SK-N-SH treated with all-trans-retinoic acid at 6 μM for 48 hours (cell line): ENCODE results near the gene B4GALT2.

ENCODE experiments used
- ATAC-seq: fragments of 200-7000 bp; cut with Tn5 transposase; 3 replicates; pipeline ENCODE4 v1.9.1; 2020; ENCODE audit warnings: mild to moderate bottlenecking, moderate library complexity
- BACH2 ChIP-seq: fragments of 250-450 bp; sonication (Bioruptor Pico); IDR thresholded peaks from 2 replicates; pipeline ENCODE4 v1.9.0; 2021; ENCODE audit warnings: mild to moderate bottlenecking, borderline replicate concordance
- ESRRG ChIP-seq: fragments of 250-450 bp; sonication (Bioruptor Pico); IDR thresholded peaks from 2 replicates; pipeline ENCODE4 v1.6.1; 2021; ENCODE audit warnings: mild to moderate bottlenecking
- GLIS3 ChIP-seq: fragments of 250-450 bp; sonication (Bioruptor Pico); IDR thresholded peaks from 2 replicates; pipeline ENCODE4 v1.5.0; 2020; ENCODE audit warnings: mild to moderate bottlenecking, moderate library complexity
- OSR1 ChIP-seq: fragments of 250-450 bp; sonication (Bioruptor Pico); IDR thresholded peaks from 2 replicates; pipeline ENCODE4 v1.8.0; 2022; ENCODE audit warnings: moderate library complexity, mild to moderate bottlenecking, inconsistent platforms
- PPARA ChIP-seq: fragments of 250-450 bp; sonication (Bioruptor Pico); IDR thresholded peaks from 2 replicates; pipeline ENCODE4 v1.5.0; 2020; ENCODE audit warnings: mild to moderate bottlenecking, borderline replicate concordance
- RARB ChIP-seq: fragments of 250-450 bp; sonication (Bioruptor Pico); IDR thresholded peaks from 2 replicates; pipeline ENCODE4 v1.8.0; 2021; ENCODE audit warnings: mild to moderate bottlenecking, moderate library complexity
- SNAI2 ChIP-seq: fragments of 250-450 bp; sonication (Bioruptor Pico); IDR thresholded peaks from 2 replicates; pipeline ENCODE4 v1.5.0; 2020; ENCODE audit warnings: mild to moderate bottlenecking, moderate library complexity
- TCF4 ChIP-seq: fragments of 250-450 bp; sonication (Bioruptor Pico); IDR thresholded peaks from 2 replicates; pipeline ENCODE4 v1.8.0; 2021; ENCODE audit warnings: mild to moderate bottlenecking, moderate library complexity, borderline replicate concordance
- TOX ChIP-seq: fragments of 250-450 bp; sonication (Bioruptor Pico); IDR thresholded peaks from 2 replicates; pipeline ENCODE4 v1.8.0; 2021; ENCODE audit warnings: mild to moderate bottlenecking, moderate library complexity, borderline replicate concordance
- ZC3H10 ChIP-seq: fragments of 250-450 bp; sonication (Bioruptor Pico); IDR thresholded peaks from 2 replicates; pipeline ENCODE4 v1.5.1; 2021; ENCODE audit warnings: mild to moderate bottlenecking, moderate library complexity
- ZFP3 ChIP-seq: fragments of 250-450 bp; sonication (Bioruptor Pico); IDR thresholded peaks from 2 replicates; pipeline ENCODE4 v1.5.0; 2020; ENCODE audit warnings: mild to moderate bottlenecking, moderate library complexity
- ZFP30 ChIP-seq: fragments of 450-650 bp; formaldehyde crosslinking; IDR thresholded peaks from 2 replicates; pipeline ENCODE4 v1.5.0; 2022; ENCODE audit warnings: mild to moderate bottlenecking, moderate library complexity
- ZNF565 ChIP-seq: fragments of 450-650 bp; formaldehyde crosslinking; conservative IDR thresholded peaks from 2 replicates; pipeline ENCODE4 v1.5.0; 2020; ENCODE audit warnings: low read depth, mild to moderate bottlenecking, moderate library complexity
- ZNF8 ChIP-seq: fragments of 450-650 bp; formaldehyde crosslinking; IDR thresholded peaks from 2 replicates; pipeline ENCODE4 v1.5.0; 2020; ENCODE audit warnings: mild to moderate bottlenecking, moderate library complexity
- TF ChIP-seq, protein P1 (sequence below): fragments of 250-450 bp; sonication (Bioruptor Pico); IDR thresholded peaks from 2 replicates; pipeline ENCODE4 v1.8.0; 2021; ENCODE audit warnings: low read depth, mild to moderate bottlenecking, moderate library complexity, borderline replicate concordance
- TF ChIP-seq, protein P2 (sequence below): fragments of 250-450 bp; sonication (Bioruptor Pico); IDR thresholded peaks from 2 replicates; pipeline ENCODE4 v1.8.0; 2020; ENCODE audit warnings: mild to moderate bottlenecking, moderate library complexity, borderline replicate concordance
- TF ChIP-seq, protein P3 (sequence below): fragments of 250-450 bp; sonication (Bioruptor Pico); IDR thresholded peaks from 2 replicates; pipeline ENCODE4 v1.5.1; 2020; ENCODE audit warnings: low read depth, mild to moderate bottlenecking, moderate library complexity
- TF ChIP-seq, protein P4 (sequence below): fragments of 250-450 bp; sonication (Bioruptor Pico); IDR thresholded peaks from 2 replicates; pipeline ENCODE4 v1.5.0; 2020; ENCODE audit warnings: mild to moderate bottlenecking, moderate library complexity
- TF ChIP-seq, protein P5 (sequence below): fragments of 250-450 bp; sonication (Bioruptor Pico); IDR thresholded peaks from 2 replicates; pipeline ENCODE4 v1.5.1; 2021; ENCODE audit warnings: mild to moderate bottlenecking, moderate library complexity

The B4GALT2 gene

DNA sequence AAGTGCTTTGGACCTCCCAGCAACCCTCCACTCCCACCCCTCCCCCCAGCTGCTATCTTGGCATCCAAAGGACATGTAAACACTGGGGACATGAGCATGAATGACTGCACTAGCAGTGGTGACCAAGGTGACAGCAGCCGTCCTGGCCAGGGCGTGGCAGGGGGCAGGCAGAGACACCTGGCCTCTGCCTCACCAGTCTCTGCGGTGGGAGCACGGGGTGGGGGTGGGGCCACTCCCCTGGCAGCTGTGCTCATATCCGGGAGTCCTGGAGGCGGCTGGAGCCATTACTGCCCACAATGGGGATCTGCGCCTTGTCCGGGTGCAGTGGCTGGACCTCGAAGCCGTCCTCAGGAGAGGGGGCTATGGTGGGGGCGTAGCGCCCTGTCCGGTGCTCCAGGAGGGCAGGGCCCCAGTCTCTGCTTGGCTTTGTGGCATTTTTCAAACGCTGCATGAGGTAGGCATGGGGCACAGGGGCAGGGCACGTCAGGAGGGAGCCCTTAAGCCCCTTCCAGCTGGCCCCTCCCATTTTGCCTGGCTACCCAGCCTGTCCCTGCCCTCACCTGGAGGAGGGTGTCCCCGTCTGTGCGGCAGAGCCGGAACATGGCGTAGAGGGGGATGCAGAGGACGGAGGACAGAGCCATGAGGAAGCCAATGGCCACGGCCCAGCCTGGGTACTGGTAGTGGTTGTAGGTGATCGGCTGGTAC lies 18.4 kb downstream of the B4GALT2 start:
- ATAC-seq = no peak
- TF ChIP-seq, protein P1, sequence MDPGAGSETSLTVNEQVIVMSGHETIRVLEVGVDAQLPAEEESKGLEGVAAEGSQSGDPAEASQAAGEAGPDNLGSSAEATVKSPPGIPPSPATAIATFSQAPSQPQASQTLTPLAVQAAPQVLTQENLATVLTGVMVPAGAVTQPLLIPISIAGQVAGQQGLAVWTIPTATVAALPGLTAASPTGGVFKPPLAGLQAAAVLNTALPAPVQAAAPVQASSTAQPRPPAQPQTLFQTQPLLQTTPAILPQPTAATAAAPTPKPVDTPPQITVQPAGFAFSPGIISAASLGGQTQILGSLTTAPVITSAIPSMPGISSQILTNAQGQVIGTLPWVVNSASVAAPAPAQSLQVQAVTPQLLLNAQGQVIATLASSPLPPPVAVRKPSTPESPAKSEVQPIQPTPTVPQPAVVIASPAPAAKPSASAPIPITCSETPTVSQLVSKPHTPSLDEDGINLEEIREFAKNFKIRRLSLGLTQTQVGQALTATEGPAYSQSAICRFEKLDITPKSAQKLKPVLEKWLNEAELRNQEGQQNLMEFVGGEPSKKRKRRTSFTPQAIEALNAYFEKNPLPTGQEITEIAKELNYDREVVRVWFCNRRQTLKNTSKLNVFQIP (CRISPR knock-in tag) = no peak
- TF ChIP-seq ZFP30 (CRISPR knock-in tag) = no peak
- no peak for TF ChIP-seq PPARA
- TF ChIP-seq RARB (CRISPR knock-in tag) = no peak
- TF ChIP-seq TCF4 (CRISPR knock-in tag) = no peak
- no peak for TF ChIP-seq GLIS3
- TF ChIP-seq ZNF8 = no peak
- TF ChIP-seq ZFP3 (CRISPR knock-in tag) = no peak
- TF ChIP-seq ZNF565 (CRISPR knock-in tag) = no peak
- TF ChIP-seq TOX (CRISPR knock-in tag) = no peak
- TF ChIP-seq ESRRG (CRISPR knock-in tag) = no peak
- TF ChIP-seq, protein P2, sequence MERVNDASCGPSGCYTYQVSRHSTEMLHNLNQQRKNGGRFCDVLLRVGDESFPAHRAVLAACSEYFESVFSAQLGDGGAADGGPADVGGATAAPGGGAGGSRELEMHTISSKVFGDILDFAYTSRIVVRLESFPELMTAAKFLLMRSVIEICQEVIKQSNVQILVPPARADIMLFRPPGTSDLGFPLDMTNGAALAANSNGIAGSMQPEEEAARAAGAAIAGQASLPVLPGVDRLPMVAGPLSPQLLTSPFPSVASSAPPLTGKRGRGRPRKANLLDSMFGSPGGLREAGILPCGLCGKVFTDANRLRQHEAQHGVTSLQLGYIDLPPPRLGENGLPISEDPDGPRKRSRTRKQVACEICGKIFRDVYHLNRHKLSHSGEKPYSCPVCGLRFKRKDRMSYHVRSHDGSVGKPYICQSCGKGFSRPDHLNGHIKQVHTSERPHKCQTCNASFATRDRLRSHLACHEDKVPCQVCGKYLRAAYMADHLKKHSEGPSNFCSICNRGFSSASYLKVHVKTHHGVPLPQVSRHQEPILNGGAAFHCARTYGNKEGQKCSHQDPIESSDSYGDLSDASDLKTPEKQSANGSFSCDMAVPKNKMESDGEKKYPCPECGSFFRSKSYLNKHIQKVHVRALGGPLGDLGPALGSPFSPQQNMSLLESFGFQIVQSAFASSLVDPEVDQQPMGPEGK (CRISPR knock-in tag) = no peak
- TF ChIP-seq ZC3H10 (CRISPR knock-in tag) = no peak
- TF ChIP-seq, protein P3, sequence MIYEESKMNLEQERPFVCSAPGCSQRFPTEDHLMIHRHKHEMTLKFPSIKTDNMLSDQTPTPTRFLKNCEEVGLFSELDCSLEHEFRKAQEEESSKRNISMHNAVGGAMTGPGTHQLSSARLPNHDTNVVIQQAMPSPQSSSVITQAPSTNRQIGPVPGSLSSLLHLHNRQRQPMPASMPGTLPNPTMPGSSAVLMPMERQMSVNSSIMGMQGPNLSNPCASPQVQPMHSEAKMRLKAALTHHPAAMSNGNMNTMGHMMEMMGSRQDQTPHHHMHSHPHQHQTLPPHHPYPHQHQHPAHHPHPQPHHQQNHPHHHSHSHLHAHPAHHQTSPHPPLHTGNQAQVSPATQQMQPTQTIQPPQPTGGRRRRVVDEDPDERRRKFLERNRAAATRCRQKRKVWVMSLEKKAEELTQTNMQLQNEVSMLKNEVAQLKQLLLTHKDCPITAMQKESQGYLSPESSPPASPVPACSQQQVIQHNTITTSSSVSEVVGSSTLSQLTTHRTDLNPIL = no peak
- TF ChIP-seq, protein P4, sequence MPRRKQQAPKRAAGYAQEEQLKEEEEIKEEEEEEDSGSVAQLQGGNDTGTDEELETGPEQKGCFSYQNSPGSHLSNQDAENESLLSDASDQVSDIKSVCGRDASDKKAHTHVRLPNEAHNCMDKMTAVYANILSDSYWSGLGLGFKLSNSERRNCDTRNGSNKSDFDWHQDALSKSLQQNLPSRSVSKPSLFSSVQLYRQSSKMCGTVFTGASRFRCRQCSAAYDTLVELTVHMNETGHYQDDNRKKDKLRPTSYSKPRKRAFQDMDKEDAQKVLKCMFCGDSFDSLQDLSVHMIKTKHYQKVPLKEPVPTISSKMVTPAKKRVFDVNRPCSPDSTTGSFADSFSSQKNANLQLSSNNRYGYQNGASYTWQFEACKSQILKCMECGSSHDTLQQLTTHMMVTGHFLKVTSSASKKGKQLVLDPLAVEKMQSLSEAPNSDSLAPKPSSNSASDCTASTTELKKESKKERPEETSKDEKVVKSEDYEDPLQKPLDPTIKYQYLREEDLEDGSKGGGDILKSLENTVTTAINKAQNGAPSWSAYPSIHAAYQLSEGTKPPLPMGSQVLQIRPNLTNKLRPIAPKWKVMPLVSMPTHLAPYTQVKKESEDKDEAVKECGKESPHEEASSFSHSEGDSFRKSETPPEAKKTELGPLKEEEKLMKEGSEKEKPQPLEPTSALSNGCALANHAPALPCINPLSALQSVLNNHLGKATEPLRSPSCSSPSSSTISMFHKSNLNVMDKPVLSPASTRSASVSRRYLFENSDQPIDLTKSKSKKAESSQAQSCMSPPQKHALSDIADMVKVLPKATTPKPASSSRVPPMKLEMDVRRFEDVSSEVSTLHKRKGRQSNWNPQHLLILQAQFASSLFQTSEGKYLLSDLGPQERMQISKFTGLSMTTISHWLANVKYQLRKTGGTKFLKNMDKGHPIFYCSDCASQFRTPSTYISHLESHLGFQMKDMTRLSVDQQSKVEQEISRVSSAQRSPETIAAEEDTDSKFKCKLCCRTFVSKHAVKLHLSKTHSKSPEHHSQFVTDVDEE = no peak
- no peak for TF ChIP-seq OSR1 (CRISPR knock-in tag)
- no peak for TF ChIP-seq SNAI2
- TF ChIP-seq, protein P5, sequence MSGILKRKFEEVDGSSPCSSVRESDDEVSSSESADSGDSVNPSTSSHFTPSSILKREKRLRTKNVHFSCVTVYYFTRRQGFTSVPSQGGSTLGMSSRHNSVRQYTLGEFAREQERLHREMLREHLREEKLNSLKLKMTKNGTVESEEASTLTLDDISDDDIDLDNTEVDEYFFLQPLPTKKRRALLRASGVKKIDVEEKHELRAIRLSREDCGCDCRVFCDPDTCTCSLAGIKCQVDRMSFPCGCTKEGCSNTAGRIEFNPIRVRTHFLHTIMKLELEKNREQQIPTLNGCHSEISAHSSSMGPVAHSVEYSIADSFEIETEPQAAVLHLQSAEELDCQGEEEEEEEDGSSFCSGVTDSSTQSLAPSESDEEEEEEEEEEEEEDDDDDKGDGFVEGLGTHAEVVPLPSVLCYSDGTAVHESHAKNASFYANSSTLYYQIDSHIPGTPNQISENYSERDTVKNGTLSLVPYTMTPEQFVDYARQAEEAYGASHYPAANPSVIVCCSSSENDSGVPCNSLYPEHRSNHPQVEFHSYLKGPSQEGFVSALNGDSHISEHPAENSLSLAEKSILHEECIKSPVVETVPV = no peak
- no peak for TF ChIP-seq BACH2

DNA sequence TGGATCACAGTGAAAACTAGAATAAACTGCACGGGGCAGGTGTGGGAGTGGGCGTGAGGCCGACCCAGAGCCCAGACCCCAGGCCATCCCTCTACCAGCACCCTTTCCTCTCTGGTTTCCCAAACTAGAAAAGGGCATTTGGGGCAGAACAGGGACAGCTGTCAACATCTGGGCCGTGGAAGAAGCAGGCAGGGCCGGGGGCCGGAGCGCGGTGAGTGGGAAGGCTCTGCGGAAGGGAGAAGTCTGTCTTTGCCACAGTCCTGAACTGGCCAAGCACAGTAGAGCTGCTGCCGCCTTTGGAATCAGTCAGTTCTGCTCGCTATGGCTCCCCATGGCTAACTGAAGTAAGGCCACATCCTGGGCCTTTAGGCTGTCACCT lies 19.0 kb downstream of the B4GALT2 start:
- ATAC-seq = no peak
- TF ChIP-seq, protein P3 = no peak
- TF ChIP-seq ZFP3 (CRISPR knock-in tag) (no peak), SNAI2 (no peak), TOX (CRISPR knock-in tag) (no peak), ZFP30 (CRISPR knock-in tag) (no peak), OSR1 (CRISPR knock-in tag) (no peak), ESRRG (CRISPR knock-in tag) (no peak), GLIS3 (no peak), TCF4 (CRISPR knock-in tag) (no peak), ZNF565 (CRISPR knock-in tag) (no peak)
- TF ChIP-seq, protein P5 = no peak
- TF ChIP-seq, protein P2 (CRISPR knock-in tag) = no peak
